GM08714 (cell line): ENCODE data around the gene LSM10.

ENCODE experiments used
- H3K4me3 ChIP-seq: fragments of 200-500 bp; sonication (Bioruptor generic); 2 replicates; pipeline ENCODE4 v1.5.1; 2014; ENCODE audit warnings: mild to moderate bottlenecking, low read length, inconsistent platforms
- ZNF274 ChIP-seq: IDR thresholded peaks from 2 replicates; pipeline ENCODE4 v1.6.1; 2012; ENCODE audit warnings: mild to moderate bottlenecking, low read depth, low read length

LSM10 gene

DNA sequence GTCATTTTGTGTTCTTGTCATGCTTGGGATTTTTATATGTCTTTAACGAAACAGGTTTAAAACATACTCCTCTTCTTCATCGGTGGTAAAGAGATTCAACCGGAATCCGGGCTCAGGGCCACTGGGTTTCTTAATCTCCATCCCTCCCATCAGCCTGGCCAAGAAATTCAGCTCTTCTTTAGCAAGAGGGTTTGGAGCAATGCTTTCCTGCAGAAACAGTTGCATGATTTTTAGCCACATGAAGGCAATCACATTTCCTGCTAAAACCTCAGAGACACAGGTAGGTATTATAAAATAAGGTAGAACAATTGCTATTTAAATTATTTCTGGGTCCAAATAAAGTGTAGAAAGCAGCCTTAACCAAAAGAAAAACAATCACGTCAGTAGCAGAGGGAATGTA is 22.7 kb upstream of the LSM10 start:
- TF ChIP-seq ZNF274, result no peak
- no peak overlapping the region for H3K4me3 ChIP-seq

DNA sequence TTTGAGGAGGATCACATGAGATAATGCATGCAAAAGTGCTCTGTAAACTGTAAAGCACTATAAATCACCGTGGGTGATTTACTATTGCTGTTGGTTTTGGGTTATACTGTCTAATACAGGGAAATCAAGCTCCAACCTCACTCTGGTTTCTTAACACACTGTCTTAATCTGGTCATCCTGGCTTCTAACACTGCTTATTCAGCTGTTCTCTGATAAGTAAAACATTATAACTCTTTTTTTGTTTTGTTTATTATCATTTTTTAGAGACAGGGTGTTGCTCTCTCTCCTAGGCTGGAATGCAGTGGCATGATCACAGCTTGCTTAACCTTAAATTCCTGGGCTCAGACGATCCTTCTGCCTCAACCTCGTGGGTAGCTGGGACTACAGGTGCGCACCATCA is 21.9 kb upstream of the LSM10 start:
- no peak overlapping the region for H3K4me3 ChIP-seq
- TF ChIP-seq ZNF274, result no peak

DNA sequence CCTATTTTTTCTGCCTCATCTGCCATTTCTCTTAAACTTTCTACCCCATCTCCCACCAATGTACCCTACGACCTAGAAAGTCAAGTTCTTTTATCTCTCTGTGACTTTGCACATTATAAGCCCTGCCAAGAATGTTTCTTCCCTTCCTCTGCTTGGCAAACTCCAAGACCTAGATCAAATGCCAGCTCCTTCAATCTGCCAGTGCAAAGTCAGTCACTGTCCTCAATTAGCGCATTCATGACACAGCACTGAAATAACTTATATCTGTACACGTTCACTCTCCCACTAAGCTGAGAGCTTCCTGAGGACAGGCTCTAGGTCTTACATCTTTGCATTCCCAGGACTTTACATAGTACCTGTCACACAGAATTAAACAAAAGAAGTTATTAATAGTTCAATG is 21.4 kb upstream of the LSM10 start:
- TF ChIP-seq ZNF274, result no peak
- no peak overlapping the region for H3K4me3 ChIP-seq

GRCh38 chr1:36417931-36418330 is 20.2 kb upstream of the LSM10 start:
- TF ChIP-seq ZNF274, result no peak
- H3K4me3 ChIP-seq, result no peak overlapping the region

DNA sequence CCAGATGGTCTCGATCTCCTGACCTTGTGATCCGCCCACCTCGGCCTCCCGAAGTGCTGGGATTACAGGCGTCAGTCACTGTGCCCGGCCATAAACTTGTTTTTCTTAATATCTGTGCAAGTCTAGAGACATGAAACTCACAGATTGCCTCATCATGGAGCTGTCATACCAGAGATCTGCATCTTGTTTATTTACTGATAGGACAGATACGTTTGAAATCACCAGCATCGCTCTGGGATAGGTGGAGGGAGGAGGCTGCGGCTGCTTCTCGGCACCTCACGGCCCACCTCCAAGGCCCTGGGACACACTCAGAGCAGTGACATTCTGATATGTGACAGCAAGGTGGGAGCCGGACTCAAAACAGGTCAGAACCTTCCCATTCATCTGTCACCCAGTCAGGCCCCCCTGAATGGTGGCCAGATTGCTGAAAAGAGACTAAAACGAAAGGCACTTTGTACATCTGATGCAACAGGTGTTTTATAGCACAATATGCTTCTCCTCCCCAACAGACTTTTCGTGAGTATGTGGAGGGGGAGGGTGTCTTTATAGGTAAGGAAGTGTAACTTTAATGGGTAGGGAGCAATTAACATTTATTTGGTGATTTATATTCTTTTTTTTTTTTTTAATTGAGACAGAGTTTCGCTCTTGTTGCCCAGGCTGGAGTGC is 18.1 kb upstream of the LSM10 start:
- H3K4me3 ChIP-seq, result no peak overlapping the region
- TF ChIP-seq ZNF274, result no peak

DNA sequence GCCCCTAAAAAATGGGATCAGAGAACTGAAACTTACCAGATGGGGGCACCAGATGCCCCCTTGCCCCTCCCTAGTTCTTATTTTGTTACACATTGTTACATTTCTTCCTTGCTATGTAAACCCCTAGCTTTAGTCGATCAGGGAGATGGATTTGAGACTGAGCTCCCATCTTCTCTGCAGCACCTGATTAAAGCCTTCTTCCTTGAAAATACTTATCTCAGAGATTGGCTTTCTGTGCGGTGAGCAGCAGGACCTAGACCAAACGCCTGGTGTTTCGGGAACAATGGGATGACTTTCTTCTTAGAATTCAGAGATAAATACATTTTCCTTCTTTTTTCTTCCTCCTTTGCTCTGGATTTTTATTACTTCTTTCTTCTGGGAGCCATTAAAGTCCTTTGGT is 16.7 kb upstream of the LSM10 start:
- TF ChIP-seq ZNF274, result no peak
- H3K4me3 ChIP-seq, result no peak overlapping the region

- H3K4me3 ChIP-seq, result no peak overlapping the region
- TF ChIP-seq ZNF274, result no peak
These were observed 14.3 kb upstream of the LSM10 start for GRCh38 chr1:36411674-36412648.

DNA sequence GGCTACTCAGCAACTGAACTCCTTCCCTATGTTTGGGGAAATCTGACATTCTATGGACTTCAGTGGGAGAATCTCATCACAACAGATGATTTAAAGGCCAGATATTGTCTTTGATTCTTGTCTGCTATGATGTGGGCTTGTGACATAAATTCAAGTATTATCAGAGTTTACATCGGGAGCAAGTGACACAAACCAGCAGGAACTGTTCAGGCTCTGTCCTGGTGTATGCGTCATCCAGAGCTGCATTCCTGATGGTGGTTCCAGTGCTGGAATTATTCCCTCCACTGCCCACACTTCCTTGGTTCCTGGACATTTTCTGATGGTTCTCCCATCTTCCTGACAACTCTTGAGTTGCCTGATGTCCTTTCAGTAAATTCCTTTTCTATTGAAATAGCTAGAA is 10.8 kb upstream of the LSM10 start:
- no peak overlapping the region for H3K4me3 ChIP-seq
- no peak for TF ChIP-seq ZNF274

- H3K4me3 ChIP-seq, result no peak overlapping the region
- TF ChIP-seq ZNF274, result no peak
These were observed 8.7 kb upstream of the LSM10 start for GRCh38 chr1:36406440-36406839.

DNA sequence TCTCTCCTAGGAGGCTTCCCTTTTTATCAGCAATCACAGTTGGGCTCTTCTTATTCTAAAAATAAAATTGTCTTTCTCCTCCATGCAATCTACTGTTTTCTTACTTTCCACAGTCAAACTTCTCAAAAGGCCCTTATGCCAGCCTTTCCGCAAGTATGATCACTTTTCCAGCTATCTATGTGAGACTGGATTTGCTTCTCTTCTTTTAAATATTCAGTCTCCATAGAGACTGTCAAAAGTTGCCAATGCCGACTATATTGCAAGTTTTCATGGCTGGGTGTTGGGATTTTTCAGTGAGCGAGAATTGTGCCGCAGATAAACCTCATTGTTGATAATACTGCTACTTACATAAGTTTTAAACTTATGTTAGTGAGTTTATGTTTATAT is 4.8 kb upstream of the LSM10 start:
- no peak for TF ChIP-seq ZNF274
- no peak overlapping the region for H3K4me3 ChIP-seq

DNA sequence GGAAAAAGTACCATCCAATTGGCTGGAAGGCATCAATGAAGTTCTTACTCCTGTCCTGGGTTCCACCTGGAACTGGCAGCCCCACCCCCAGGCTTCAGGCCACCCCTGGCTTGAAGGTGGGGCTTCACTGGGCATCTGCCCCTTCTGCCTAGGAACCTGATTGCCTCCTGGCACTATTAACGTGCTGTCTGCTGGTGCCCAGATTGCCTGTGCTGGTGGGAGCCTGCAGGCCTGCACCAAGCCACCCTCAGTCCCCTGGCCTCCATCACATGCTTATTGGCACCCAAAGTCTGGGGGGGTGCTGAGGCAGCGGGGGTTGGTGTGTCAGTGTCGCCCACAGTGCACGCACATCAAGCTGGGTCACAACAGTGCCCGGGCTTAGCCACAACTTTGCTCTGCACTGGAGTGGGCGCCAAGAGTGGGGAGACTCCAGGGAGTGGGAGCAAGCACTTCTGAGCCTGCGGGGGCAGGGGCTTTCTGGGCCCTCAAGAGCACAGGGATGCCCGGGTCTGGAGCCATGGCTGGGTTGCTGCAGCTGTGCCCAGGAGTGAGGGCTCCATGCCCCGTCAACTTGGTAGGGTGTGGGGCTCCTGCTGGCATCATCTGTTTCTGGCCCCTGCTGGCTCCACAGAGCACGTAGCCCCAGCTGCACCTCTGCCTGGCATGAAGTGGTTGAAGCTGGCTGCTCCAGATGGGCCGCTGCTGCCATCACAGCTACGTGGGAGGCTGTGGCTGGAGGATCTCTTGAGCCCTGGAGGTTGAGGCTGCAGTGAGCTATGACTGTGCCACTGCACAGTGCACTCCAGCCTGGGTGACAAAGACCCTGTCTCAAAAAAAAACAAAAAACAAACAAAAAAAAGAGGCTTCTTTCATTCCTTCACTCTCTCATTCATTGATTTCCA is 4.1 kb upstream of the LSM10 start:
- TF ChIP-seq ZNF274, result no peak
- H3K4me3 ChIP-seq, result peak overlapping the region; percentile 34; the same call in 1 of the 2 replicates

GRCh38 chr1:36400825-36401601 is 3.3 kb upstream of the LSM10 start:
- no peak for TF ChIP-seq ZNF274
- peak overlapping the region; percentile 34; the same call in 1 of the 2 replicates for H3K4me3 ChIP-seq

- H3K4me3 ChIP-seq, result no peak overlapping the region
- TF ChIP-seq ZNF274, result no peak
These were observed 2.8 kb upstream of the LSM10 start for GRCh38 chr1:36400514-36400824.
